Cardiac muscle cell (in vitro differentiated cells and primary cell): ENCODE measurements around the gene BCL7C. TPM values are rescaled to one million over a fixed set of nuclear protein-coding genes. Genes with fewer than 3 reads are reported as not detected.

ENCODE experiments used
- DNase-seq, 2 donors: peaks; one replicate each; pipeline versions ENCODE4 v3.0.0 to v3.0.0-alpha.2; 2010 to 2017; ENCODE audit warnings: low read depth in 1 of 2, low spot score in 1 of 2
- H3K27ac ChIP-seq: fragments of 200-600 bp; sonication (generic); 2 replicates; pipeline ENCODE4 v1.5.1; 2016
- H3K27me3 ChIP-seq: fragments of 200-600 bp; sonication (generic); 2 replicates; pipeline ENCODE4 v1.6.0; 2016; ENCODE audit warnings: control low read depth
- H3K36me3 ChIP-seq: fragments of 200-600 bp; sonication (generic); 2 replicates; pipeline ENCODE4 v1.5.1; 2016; ENCODE audit warnings: control low read depth
- H3K4me1 ChIP-seq: fragments of 200-600 bp; sonication (generic); 2 replicates; pipeline ENCODE4 v1.8.1; 2017; ENCODE audit warnings: low read depth, mild to moderate bottlenecking, mixed run types
- H3K4me3 ChIP-seq: fragments of 200-600 bp; sonication (generic); 2 replicates; pipeline ENCODE4 v1.5.1; 2016; ENCODE audit warnings: mild to moderate bottlenecking
- H3K9me3 ChIP-seq: fragments of 200-600 bp; sonication (generic); 2 replicates; pipeline ENCODE4 v1.5.1; 2017; ENCODE audit warnings: low read depth, mild to moderate bottlenecking, control low read depth
- CTCF ChIP-seq: IDR thresholded peaks from 2 replicates; pipeline ENCODE4 v1.5.1; 2012; ENCODE audit warnings: low read depth, mild to moderate bottlenecking, low read length
- polyA plus RNA-seq: library from polyadenylated mRNA; unstranded; fragments of >200 nt; fragmentation: Nextera tagmentation; extraction: Ambion mirVana; gene quantifications from 2 replicates; pipeline ENCODE4 v1.2.1, GENCODE V29; 2016
- total RNA-seq: library from RNA; depleted of rRNA; stranded (reverse); fragments of >200 nt; gene quantifications from 2 replicates; pipeline ENCODE4 v1.2.3, GENCODE V29; 2016

BCL7C gene
- total and polyA plus RNA-seq, 2 experiments from 2014 or later = 39.8 to 60.6 TPM

- H3K4me1 ChIP-seq = peaks cover 12% of the 10 kb centered on the region
- no peak overlapping the region for H3K27ac ChIP-seq
- no peak overlapping the region for H3K4me3 ChIP-seq
- peaks cover 11% of the 10 kb centered on the region for H3K36me3 ChIP-seq
- DNase-seq = no peak
- H3K27me3 ChIP-seq = no peaks in the 10 kb centered on the region
- no peaks in the 10 kb centered on the region for H3K9me3 ChIP-seq
- TF ChIP-seq CTCF = no peak
These were observed 4.2 kb downstream of the BCL7C start for GRCh38 chr16:30889721-30890120.

- Histone ChIP-seq H3K9me3 (no peaks in the 10 kb centered on the region), H3K27ac (no peak overlapping the region), H3K27me3 (no peaks in the 10 kb centered on the region), H3K4me3 (no peak overlapping the region), H3K36me3 (peaks cover 11% of the 10 kb centered on the region), H3K4me1 (peaks cover 7% of the 10 kb centered on the region)
- TF ChIP-seq CTCF = no peak
- no peak for DNase-seq
These were observed 4.9 kb downstream of the BCL7C start for GRCh38 chr16:30888856-30889499.

GRCh38 chr16:30887927-30888326 lies 6.0 kb downstream of the BCL7C start:
- peaks cover 11% of the 10 kb centered on the region for H3K36me3 ChIP-seq
- H3K27me3 ChIP-seq = no peaks in the 10 kb centered on the region
- H3K4me3 ChIP-seq = no peak overlapping the region
- no peaks in the 10 kb centered on the region for H3K9me3 ChIP-seq
- no peak for DNase-seq
- TF ChIP-seq CTCF = no peak
- peaks cover 4% of the 10 kb centered on the region for H3K4me1 ChIP-seq
- H3K27ac ChIP-seq = no peak overlapping the region

GRCh38 chr16:30886145-30886544 lies 7.7 kb downstream of the BCL7C start:
- H3K36me3 ChIP-seq = peaks cover 11% of the 10 kb centered on the region

GRCh38 chr16:30885196-30885595 lies 8.7 kb downstream of the BCL7C start:
- no peak for TF ChIP-seq CTCF
- Histone ChIP-seq H3K36me3 (peaks cover 13% of the 10 kb centered on the region), H3K9me3 (no peaks in the 10 kb centered on the region)

More at GRCh38 chr16:30886145-30886544, 7.7 kb downstream of the BCL7C start:
- no peak for DNase-seq
- H3K27ac ChIP-seq = no peak overlapping the region
- no peak for TF ChIP-seq CTCF
- H3K4me1 ChIP-seq = no peaks in the 10 kb centered on the region
- H3K9me3 ChIP-seq = no peaks in the 10 kb centered on the region
- no peaks in the 10 kb centered on the region for H3K27me3 ChIP-seq
- no peak overlapping the region for H3K4me3 ChIP-seq

More at GRCh38 chr16:30885196-30885595, 8.7 kb downstream of the BCL7C start:
- Histone ChIP-seq H3K4me1 (no peaks in the 10 kb centered on the region), H3K27me3 (no peaks in the 10 kb centered on the region), H3K27ac (no peak overlapping the region), H3K4me3 (no peak overlapping the region)
- no peak for DNase-seq
